CD4-positive, CD25-positive, alpha-beta regulatory T cell (primary cell): Measurements from ENCODE around the gene C1orf53. TPM values are rescaled to one million over a fixed set of nuclear protein-coding genes. Genes with fewer than 3 reads are reported as not detected.

Source experiments
- ATAC-seq, 2 donors: fragments of 150-1000 bp; cut with Tn5 transposase; one replicate each; pipeline ENCODE4 v1.10.0; 2021; ENCODE audit warnings: low read depth in 2 of 2, moderate number of reproducible peaks in 2 of 2, moderate library complexity in 1 of 2
- DNase-seq, 3 donors: peaks; one replicate each; pipeline versions ENCODE4 v3.0.0 to v3.0.0-alpha.2; 2012 to 2022; ENCODE audit warnings: mixed read lengths in 1 of 3
- H3K27ac ChIP-seq: one replicate; pipeline ENCODE4 v1.7.0; 2013; ENCODE audit warnings: mild to moderate bottlenecking, low read length; ENCODE audit not compliant: insufficient read depth, poor library complexity, severe bottlenecking
- H3K27me3 ChIP-seq: one replicate; pipeline ENCODE4 v1.7.0; 2013; ENCODE audit warnings: low read length; ENCODE audit not compliant: control insufficient read depth, insufficient read depth
- H3K36me3 ChIP-seq: one replicate; pipeline ENCODE4 v1.7.0; 2013; ENCODE audit warnings: mild to moderate bottlenecking, low read length, moderate library complexity; ENCODE audit not compliant: control insufficient read depth, insufficient read depth
- H3K4me1 ChIP-seq: 2 replicates; pipeline ENCODE4 v1.7.0; 2013; ENCODE audit warnings: mild to moderate bottlenecking, low read length; ENCODE audit not compliant: insufficient read depth, control insufficient read depth, poor library complexity, severe bottlenecking
- H3K4me3 ChIP-seq: one replicate; pipeline ENCODE4 v1.7.0; 2013; ENCODE audit warnings: low read depth, mild to moderate bottlenecking, low read length, moderate library complexity
- H3K9me3 ChIP-seq, 2 experiments: 1 replicate in 1 of 2; 2 replicates in 1 of 2; pipeline ENCODE4 v1.7.0; 2013; ENCODE audit warnings: low read length in 2 of 2, mild to moderate bottlenecking in 1 of 2, moderate library complexity in 1 of 2; ENCODE audit not compliant: control insufficient read depth in 2 of 2
- H3K27ac Mint-ChIP-seq, 3 donors: one replicate each; pipeline ENCODE4 v1.8.0; 2020 to 2022; ENCODE audit warnings: mild to moderate bottlenecking in 3 of 3, mixed read lengths in 3 of 3, moderate library complexity in 2 of 3
- H3K27me3 Mint-ChIP-seq: one replicate; pipeline ENCODE4 v1.8.0; 2022; ENCODE audit warnings: mild to moderate bottlenecking, mixed read lengths
- H3K36me3 Mint-ChIP-seq: one replicate; pipeline ENCODE4 v1.8.0; 2020; ENCODE audit warnings: mixed read lengths
- H3K4me1 Mint-ChIP-seq, 4 donors: one replicate each; pipeline ENCODE4 v1.8.0; 2020 to 2022; ENCODE audit warnings: mixed read lengths in 4 of 4, mild to moderate bottlenecking in 1 of 4
- H3K4me3 Mint-ChIP-seq, 4 donors: one replicate each; pipeline ENCODE4 v1.8.0; 2020 to 2022; ENCODE audit warnings: mild to moderate bottlenecking in 4 of 4, mixed read lengths in 4 of 4, moderate library complexity in 3 of 4
- H3K9me3 Mint-ChIP-seq, 7 donors: one replicate each; pipeline ENCODE4 v1.8.0; 2020 to 2022; ENCODE audit warnings: mixed read lengths in 7 of 7, mild to moderate bottlenecking in 3 of 7, moderate library complexity in 2 of 7
- polyA plus RNA-seq, 4 donors: library from polyadenylated mRNA; unstranded; fragments of 300-500 nt; fragmentation: Illumina TruSeq; gene quantifications; one replicate each; pipeline ENCODE4 v1.2.3, GENCODE V29; 2021
- total RNA-seq: library from RNA; stranded (reverse); gene quantifications from one replicate; pipeline ENCODE4 v1.2.3, GENCODE V29; 2022

Gene C1orf53
- total and polyA plus RNA-seq, 5 donors from 2014 or later, result 1.2 to 1.4 TPM; not detected in 3

- ATAC-seq (no peak), DNase-seq (no peak)
- Histone ChIP-seq H3K36me3 (no peaks in the 10 kb centered on the region), H3K9me3 (peaks cover 0 to under 1% of the 10 kb centered on the region in 2 experiments), H3K4me3 (no peak overlapping the region), H3K4me1 (peaks cover 81% of the 10 kb centered on the region), H3K27me3 (peaks cover 55% of the 10 kb centered on the region), H3K27ac (no peak overlapping the region)
- Mint-ChIP-seq H3K36me3 (no peaks in the 10 kb centered on the region), H3K27ac (no peak overlapping the region), H3K27me3 (peaks cover 99% of the 10 kb centered on the region), H3K9me3 (peaks cover 0 to 2% (median 0%) of the 10 kb centered on the region in 7 donors), H3K4me1 (peaks cover 14 to 93% (median 62%) of the 10 kb centered on the region in 4 donors), H3K4me3 (peak overlapping the region in 2 of 4 donors; percentile 13 to 93)
These were observed 11.3 kb downstream of the C1orf53 start for GRCh38 chr1:197913495-197914276.

GRCh38 chr1:197914510-197914909 is 12.1 kb downstream of the C1orf53 start:
- no peak overlapping the region for H3K27ac Mint-ChIP-seq
- H3K36me3 Mint-ChIP-seq, result no peaks in the 10 kb centered on the region
- Histone ChIP-seq H3K4me1 (peaks cover 81% of the 10 kb centered on the region), H3K27ac (no peak overlapping the region), H3K9me3 (peaks cover 0 to 6% of the 10 kb centered on the region in 2 experiments), H3K36me3 (no peaks in the 10 kb centered on the region), H3K4me3 (no peak overlapping the region), H3K27me3 (peaks cover 57% of the 10 kb centered on the region)
- peaks cover 99% of the 10 kb centered on the region for H3K27me3 Mint-ChIP-seq
- peaks cover 9 to 94% (median 62%) of the 10 kb centered on the region in 4 donors for H3K4me1 Mint-ChIP-seq
- ATAC-seq (no peak), DNase-seq (no peak)
- peaks cover 0 to 2% (median 0%) of the 10 kb centered on the region in 7 donors for H3K9me3 Mint-ChIP-seq
- H3K4me3 Mint-ChIP-seq, result peak overlapping the region in 1 of 4 donors; percentile 13

- no peak for ATAC-seq
- Histone ChIP-seq H3K36me3 (no peaks in the 10 kb centered on the region), H3K27me3 (peaks cover 56% of the 10 kb centered on the region), H3K4me3 (no peak overlapping the region), H3K9me3 (peaks cover 0 to 6% of the 10 kb centered on the region in 2 experiments), H3K4me1 (peaks cover 82% of the 10 kb centered on the region), H3K27ac (no peak overlapping the region)
- Mint-ChIP-seq H3K36me3 (no peaks in the 10 kb centered on the region), H3K27me3 (peaks cover 99% of the 10 kb centered on the region), H3K4me3 (peak overlapping the region in 3 of 4 donors; percentile 33 to 70 (median 60)), H3K4me1 (peaks cover 8 to 93% (median 62%) of the 10 kb centered on the region in 4 donors), H3K27ac (no peak overlapping the region), H3K9me3 (peaks cover 0 to 4% (median 0%) of the 10 kb centered on the region in 7 donors)
- DNase-seq, result no peak
These were observed 12.9 kb downstream of the C1orf53 start for GRCh38 chr1:197915260-197915861.

- Histone ChIP-seq H3K4me3 (peak overlapping the region; percentile 3), H3K27me3 (peaks cover 59% of the 10 kb centered on the region), H3K4me1 (peaks cover 81% of the 10 kb centered on the region), H3K36me3 (no peaks in the 10 kb centered on the region), H3K9me3 (peaks cover 0 to 6% of the 10 kb centered on the region in 2 experiments), H3K27ac (no peak overlapping the region)
- H3K4me1 Mint-ChIP-seq, result peaks cover 11 to 95% (median 63%) of the 10 kb centered on the region in 4 donors
- ATAC-seq (peak in 1 of 2 donors; percentile 6), DNase-seq (no peak)
- H3K27ac Mint-ChIP-seq, result no peak overlapping the region
- no peaks in the 10 kb centered on the region for H3K36me3 Mint-ChIP-seq
- peak overlapping the region; percentile 24 to 70 (median 53) for H3K4me3 Mint-ChIP-seq
- peaks cover 0 to 6% (median 0%) of the 10 kb centered on the region in 7 donors for H3K9me3 Mint-ChIP-seq
- H3K27me3 Mint-ChIP-seq, result peaks cover 99% of the 10 kb centered on the region
These were observed 13.6 kb downstream of the C1orf53 start for GRCh38 chr1:197915862-197916499.

- Histone ChIP-seq H3K4me3 (peak overlapping the region; percentile 3), H3K4me1 (peaks cover 78% of the 10 kb centered on the region), H3K27ac (no peak overlapping the region), H3K27me3 (peaks cover 64% of the 10 kb centered on the region), H3K36me3 (no peaks in the 10 kb centered on the region), H3K9me3 (peaks cover 0 to 6% of the 10 kb centered on the region in 2 experiments)
- peaks cover 0 to 6% (median 0%) of the 10 kb centered on the region in 7 donors for H3K9me3 Mint-ChIP-seq
- H3K27me3 Mint-ChIP-seq, result peaks cover 99% of the 10 kb centered on the region
- DNase-seq (no peak), ATAC-seq (no peak)
- peak overlapping the region in 1 of 3 donors; percentile 86 for H3K27ac Mint-ChIP-seq
- peak overlapping the region; percentile 41 to 94 (median 76) for H3K4me3 Mint-ChIP-seq
- no peaks in the 10 kb centered on the region for H3K36me3 Mint-ChIP-seq
- peaks cover 15 to 95% (median 64%) of the 10 kb centered on the region in 4 donors for H3K4me1 Mint-ChIP-seq
These were observed 14.1 kb downstream of the C1orf53 start for GRCh38 chr1:197916500-197916983.

GRCh38 chr1:197917805-197918651 is 15.6 kb downstream of the C1orf53 start:
- peak overlapping the region; percentile 41 for H3K4me3 ChIP-seq
- H3K27ac ChIP-seq, result no peak overlapping the region
- peaks cover 99% of the 10 kb centered on the region for H3K27me3 Mint-ChIP-seq
- H3K36me3 ChIP-seq, result no peaks in the 10 kb centered on the region
- peaks cover 68% of the 10 kb centered on the region for H3K27me3 ChIP-seq
- peak overlapping the region; percentile 65 to 94 (median 84) for H3K4me3 Mint-ChIP-seq
- H3K9me3 Mint-ChIP-seq, result peaks cover 0 to 4% (median 0%) of the 10 kb centered on the region in 7 donors
- DNase-seq (no peak), ATAC-seq (peak in 1 of 2 donors; percentile 14)
- H3K27ac Mint-ChIP-seq, result peak overlapping the region; percentile 18 to 74 (median 50)
- peaks cover 15 to 81% (median 52%) of the 10 kb centered on the region in 4 donors for H3K4me1 Mint-ChIP-seq
- H3K4me1 ChIP-seq, result peaks cover 63% of the 10 kb centered on the region
- H3K36me3 Mint-ChIP-seq, result no peaks in the 10 kb centered on the region
- H3K9me3 ChIP-seq, result peaks cover 0 to 6% of the 10 kb centered on the region in 2 experiments
